ENCODE measurements around the gene C1QTNF6. TPM values are rescaled to one million over a fixed set of nuclear protein-coding genes. Genes with fewer than 3 reads are reported as not detected.

C1QTNF6 gene
- total and polyA plus RNA-seq, 10 of the 15 experiments (the other 5 are each of a cell fraction or from before 2014, with no cell fraction given): 0.16 to 4.1 (median 1.3) TPM

DNA sequence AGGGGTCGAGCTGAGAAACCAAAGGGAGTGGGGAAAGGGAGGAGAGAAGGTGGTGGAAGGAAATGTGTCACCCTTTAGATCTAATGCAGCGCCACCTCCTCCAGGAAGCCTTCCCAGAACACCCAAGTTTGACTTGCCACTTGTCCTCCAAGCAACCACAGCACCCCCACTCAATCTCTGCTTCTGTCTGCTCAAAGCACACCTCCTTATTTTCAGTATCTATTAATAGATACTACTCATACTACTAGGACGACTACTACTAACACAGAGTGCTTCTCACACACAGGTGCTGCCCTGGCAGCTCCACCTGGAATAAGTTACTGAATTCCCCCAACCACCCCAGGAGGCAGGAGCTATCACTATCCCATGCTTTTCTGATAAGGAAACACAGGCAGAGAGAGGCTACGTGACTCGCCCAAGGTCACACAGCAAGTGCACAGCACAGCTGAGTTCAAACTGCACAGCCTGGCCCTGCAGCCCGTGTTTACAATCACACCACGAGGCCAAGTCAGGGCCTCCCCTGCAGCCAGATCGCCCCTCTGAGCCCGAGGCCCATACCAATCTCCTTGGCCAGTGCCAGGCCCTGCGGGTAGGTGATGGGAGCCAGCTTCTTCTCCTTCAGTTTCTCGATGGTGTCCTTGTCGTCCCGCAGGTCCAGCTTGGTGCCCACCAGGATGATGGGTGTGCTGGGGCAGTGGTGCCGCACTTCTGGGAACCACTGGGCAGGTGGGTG lies 42.8 kb upstream of the C1QTNF6 start (continued):
- no peak for TF ChIP-seq ETV6 (conservative IDR thresholded peaks at IDR 0.05 in 1 of 2, IDR thresholded peaks at IDR 0.05 in 1 of 2; ENCODE audit: borderline replicate concordance in 1 of 2, low read depth in 1 of 2)
- TF ChIP-seq, protein P1, sequence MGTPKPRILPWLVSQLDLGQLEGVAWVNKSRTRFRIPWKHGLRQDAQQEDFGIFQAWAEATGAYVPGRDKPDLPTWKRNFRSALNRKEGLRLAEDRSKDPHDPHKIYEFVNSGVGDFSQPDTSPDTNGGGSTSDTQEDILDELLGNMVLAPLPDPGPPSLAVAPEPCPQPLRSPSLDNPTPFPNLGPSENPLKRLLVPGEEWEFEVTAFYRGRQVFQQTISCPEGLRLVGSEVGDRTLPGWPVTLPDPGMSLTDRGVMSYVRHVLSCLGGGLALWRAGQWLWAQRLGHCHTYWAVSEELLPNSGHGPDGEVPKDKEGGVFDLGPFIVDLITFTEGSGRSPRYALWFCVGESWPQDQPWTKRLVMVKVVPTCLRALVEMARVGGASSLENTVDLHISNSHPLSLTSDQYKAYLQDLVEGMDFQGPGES (IDR thresholded peaks at IDR 0.05): no peak
- no peak for TF ChIP-seq RAD21 (IDR thresholded peaks at IDR 0.05; ENCODE audit: insufficient read depth, low read depth, low read length)
- TF ChIP-seq, protein P2, sequence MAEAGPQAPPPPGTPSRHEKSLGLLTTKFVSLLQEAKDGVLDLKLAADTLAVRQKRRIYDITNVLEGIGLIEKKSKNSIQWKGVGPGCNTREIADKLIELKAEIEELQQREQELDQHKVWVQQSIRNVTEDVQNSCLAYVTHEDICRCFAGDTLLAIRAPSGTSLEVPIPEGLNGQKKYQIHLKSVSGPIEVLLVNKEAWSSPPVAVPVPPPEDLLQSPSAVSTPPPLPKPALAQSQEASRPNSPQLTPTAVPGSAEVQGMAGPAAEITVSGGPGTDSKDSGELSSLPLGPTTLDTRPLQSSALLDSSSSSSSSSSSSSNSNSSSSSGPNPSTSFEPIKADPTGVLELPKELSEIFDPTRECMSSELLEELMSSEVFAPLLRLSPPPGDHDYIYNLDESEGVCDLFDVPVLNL (IDR thresholded peaks at IDR 0.05; ENCODE audit: low read depth, low read length): no peak
- TF ChIP-seq, protein P3, sequence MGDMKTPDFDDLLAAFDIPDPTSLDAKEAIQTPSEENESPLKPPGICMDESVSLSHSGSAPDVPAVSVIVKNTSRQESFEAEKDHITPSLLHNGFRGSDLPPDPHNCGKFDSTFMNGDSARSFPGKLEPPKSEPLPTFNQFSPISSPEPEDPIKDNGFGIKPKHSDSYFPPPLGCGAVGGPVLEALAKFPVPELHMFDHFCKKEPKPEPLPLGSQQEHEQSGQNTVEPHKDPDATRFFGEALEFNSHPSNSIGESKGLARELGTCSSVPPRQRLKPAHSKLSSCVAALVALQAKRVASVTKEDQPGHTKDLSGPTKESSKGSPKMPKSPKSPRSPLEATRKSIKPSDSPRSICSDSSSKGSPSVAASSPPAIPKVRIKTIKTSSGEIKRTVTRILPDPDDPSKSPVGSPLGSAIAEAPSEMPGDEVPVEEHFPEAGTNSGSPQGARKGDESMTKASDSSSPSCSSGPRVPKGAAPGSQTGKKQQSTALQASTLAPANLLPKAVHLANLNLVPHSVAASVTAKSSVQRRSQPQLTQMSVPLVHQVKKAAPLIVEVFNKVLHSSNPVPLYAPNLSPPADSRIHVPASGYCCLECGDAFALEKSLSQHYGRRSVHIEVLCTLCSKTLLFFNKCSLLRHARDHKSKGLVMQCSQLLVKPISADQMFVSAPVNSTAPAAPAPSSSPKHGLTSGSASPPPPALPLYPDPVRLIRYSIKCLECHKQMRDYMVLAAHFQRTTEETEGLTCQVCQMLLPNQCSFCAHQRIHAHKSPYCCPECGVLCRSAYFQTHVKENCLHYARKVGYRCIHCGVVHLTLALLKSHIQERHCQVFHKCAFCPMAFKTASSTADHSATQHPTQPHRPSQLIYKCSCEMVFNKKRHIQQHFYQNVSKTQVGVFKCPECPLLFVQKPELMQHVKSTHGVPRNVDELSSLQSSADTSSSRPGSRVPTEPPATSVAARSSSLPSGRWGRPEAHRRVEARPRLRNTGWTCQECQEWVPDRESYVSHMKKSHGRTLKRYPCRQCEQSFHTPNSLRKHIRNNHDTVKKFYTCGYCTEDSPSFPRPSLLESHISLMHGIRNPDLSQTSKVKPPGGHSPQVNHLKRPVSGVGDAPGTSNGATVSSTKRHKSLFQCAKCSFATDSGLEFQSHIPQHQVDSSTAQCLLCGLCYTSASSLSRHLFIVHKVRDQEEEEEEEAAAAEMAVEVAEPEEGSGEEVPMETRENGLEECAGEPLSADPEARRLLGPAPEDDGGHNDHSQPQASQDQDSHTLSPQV (IDR thresholded peaks at IDR 0.05): no peak
- no peak for TF ChIP-seq STAT1 (conservative IDR thresholded peaks at IDR 0.05)
- TF ChIP-seq HCFC1 (IDR thresholded peaks at IDR 0.05; ENCODE audit: low read length): no peak
- TF ChIP-seq, protein P4, sequence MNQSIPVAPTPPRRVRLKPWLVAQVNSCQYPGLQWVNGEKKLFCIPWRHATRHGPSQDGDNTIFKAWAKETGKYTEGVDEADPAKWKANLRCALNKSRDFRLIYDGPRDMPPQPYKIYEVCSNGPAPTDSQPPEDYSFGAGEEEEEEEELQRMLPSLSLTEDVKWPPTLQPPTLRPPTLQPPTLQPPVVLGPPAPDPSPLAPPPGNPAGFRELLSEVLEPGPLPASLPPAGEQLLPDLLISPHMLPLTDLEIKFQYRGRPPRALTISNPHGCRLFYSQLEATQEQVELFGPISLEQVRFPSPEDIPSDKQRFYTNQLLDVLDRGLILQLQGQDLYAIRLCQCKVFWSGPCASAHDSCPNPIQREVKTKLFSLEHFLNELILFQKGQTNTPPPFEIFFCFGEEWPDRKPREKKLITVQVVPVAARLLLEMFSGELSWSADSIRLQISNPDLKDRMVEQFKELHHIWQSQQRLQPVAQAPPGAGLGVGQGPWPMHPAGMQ (IDR thresholded peaks at IDR 0.05; ENCODE audit: borderline replicate concordance): no peak
- TF ChIP-seq, protein P5, sequence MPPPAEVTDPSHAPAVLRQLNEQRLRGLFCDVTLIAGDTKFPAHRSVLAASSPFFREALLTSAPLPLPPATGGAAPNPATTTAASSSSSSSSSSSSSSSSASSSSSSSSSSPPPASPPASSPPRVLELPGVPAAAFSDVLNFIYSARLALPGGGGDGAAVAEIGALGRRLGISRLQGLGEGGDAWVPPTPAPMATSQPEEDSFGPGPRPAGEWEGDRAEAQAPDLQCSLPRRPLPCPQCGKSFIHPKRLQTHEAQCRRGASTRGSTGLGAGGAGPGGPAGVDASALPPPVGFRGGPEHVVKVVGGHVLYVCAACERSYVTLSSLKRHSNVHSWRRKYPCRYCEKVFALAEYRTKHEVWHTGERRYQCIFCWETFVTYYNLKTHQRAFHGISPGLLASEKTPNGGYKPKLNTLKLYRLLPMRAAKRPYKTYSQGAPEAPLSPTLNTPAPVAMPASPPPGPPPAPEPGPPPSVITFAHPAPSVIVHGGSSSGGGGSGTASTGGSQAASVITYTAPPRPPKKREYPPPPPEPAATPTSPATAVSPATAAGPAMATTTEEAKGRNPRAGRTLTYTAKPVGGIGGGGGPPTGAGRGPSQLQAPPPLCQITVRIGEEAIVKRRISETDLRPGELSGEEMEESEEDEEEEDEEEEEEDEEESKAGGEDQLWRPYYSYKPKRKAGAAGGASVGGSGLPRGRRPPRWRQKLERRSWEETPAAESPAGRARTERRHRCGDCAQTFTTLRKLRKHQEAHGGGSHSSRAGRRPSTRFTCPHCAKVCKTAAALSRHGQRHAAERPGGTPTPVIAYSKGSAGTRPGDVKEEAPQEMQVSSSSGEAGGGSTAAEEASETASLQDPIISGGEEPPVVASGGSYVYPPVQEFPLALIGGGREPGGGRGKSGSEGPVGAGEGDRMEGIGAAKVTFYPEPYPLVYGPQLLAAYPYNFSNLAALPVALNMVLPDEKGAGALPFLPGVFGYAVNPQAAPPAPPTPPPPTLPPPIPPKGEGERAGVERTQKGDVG (CRISPR knock-in tag; IDR thresholded peaks at IDR 0.05): no peak
- TF ChIP-seq ASH2L (IDR thresholded peaks at IDR 0.05; ENCODE audit: borderline replicate concordance, low read depth): no peak
- no peak for TF ChIP-seq PML (IDR thresholded peaks at IDR 0.05; ENCODE audit: low read length)
- TF ChIP-seq, protein P6, sequence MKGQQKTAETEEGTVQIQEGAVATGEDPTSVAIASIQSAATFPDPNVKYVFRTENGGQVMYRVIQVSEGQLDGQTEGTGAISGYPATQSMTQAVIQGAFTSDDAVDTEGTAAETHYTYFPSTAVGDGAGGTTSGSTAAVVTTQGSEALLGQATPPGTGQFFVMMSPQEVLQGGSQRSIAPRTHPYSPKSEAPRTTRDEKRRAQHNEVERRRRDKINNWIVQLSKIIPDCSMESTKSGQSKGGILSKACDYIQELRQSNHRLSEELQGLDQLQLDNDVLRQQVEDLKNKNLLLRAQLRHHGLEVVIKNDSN (IDR thresholded peaks at IDR 0.05; ENCODE audit: borderline replicate concordance, extremely low read length, insufficient read depth, low read depth, low read length): no peak
- TF ChIP-seq JUND (IDR thresholded peaks at IDR 0.05; ENCODE audit: low read depth, low read length): no peak
- TF ChIP-seq SREBF2 (IDR thresholded peaks at IDR 0.05; ENCODE audit: low read length): no peak
- no peak for TF ChIP-seq MYB (IDR thresholded peaks at IDR 0.05; ENCODE audit: borderline replicate concordance, low read depth, low read length)
- no peak for TF ChIP-seq SP1 (IDR thresholded peaks at IDR 0.05; ENCODE audit: low read depth, low read length)
- no peak for TF ChIP-seq NRF1 (conservative IDR thresholded peaks at IDR 0.05; ENCODE audit: low read depth, low read length)

Data from GM12878 (cell line).